HepG2 (cell line): ENCODE results near the gene MGAT4D. TPM values are rescaled to one million over a fixed set of nuclear protein-coding genes. Genes with fewer than 3 reads are reported as not detected.
"Not testable (repeated sequence)": the region's sequence is repeated elsewhere in the genome, so short reads cannot be mapped to it uniquely, and the experiment has no call there.

ENCODE experiments used
- ATAC-seq: fragments of 200-7000 bp; cut with Tn5 transposase; 3 replicates; pipeline ENCODE4 v1.9.1; 2020; ENCODE audit warnings: mild to moderate bottlenecking, moderate library complexity
- BruUV-seq: library from RNA; stranded (reverse); fragments of 400-500 nt; replicated peaks from 2 replicates; lab custom pipeline; 2021; lab: Mats Ljungman, UMichigan
- CTCF ChIA-PET: fragments of 300-600 bp; formaldehyde crosslinking; extraction: SDS; loops from one replicate; lab custom pipeline; 2021; ENCODE audit warnings: low total read pairs, inconsistent platforms, low intra/inter-chr PET ratio; lab: Yijun Ruan, JAX
- POLR2A ChIA-PET: fragments of 350-600 bp; sonication (Branson Sonifier 250); formaldehyde crosslinking; loops from one replicate; lab custom pipeline; 2020; ENCODE audit warnings: antibody characterized with exemption, inconsistent platforms; lab: Yijun Ruan, JAX
- DNase-seq: peaks from one replicate; pipeline ENCODE4 v3.0.0-alpha.2; 2015; ENCODE audit warnings: low spot score
- FAIRE-seq: peaks from 3 replicates; lab custom pipeline; 2011; peaks lifted over from hg19 to GRCh38; lab: Jason Lieb, UNC
- H2AFZ ChIP-seq: one replicate; pipeline ENCODE4 v1.6.1; 2011; ENCODE audit warnings: low read length, inconsistent platforms
- H3K27ac ChIP-seq: fragments of 300-600 bp; 3 replicates; pipeline ENCODE4 v1.8.0; 2011; ENCODE audit warnings: mixed run types, mild to moderate bottlenecking, mixed read lengths, low read length, inconsistent platforms; ENCODE audit not compliant: insufficient read depth; ENCODE audit errors: extremely low read length
- H3K27me3 ChIP-seq, 2 experiments: fragments of 200-600 bp in 1 of 2; 2 replicates in 1 of 2; 3 replicates in 1 of 2; pipeline versions ENCODE4 v1.6.0 to v1.8.0; 2011; ENCODE audit warnings: low read length in 2 of 2, mild to moderate bottlenecking in 2 of 2, moderate library complexity in 2 of 2, inconsistent platforms in 1 of 2; ENCODE audit not compliant: insufficient read depth in 2 of 2, control insufficient read depth in 1 of 2
- H3K36me3 ChIP-seq, 2 experiments: fragments of 200-600 bp in 1 of 2; replicated peaks in 1 of 2; 2 replicates in 1 of 2; 3 replicates in 1 of 2; pipeline versions ENCODE4 v1.5.1 to v1.8.0; 2011; ENCODE audit warnings: low read length in 2 of 2, inconsistent platforms in 1 of 2; ENCODE audit not compliant: insufficient read depth in 2 of 2, control insufficient read depth in 1 of 2
- H3K4me1 ChIP-seq: 2 replicates; pipeline ENCODE4 v1.5.1; 2012; ENCODE audit warnings: low read length, inconsistent platforms; ENCODE audit not compliant: insufficient read depth
- H3K4me2 ChIP-seq: 2 replicates; pipeline ENCODE4 v1.6.0; 2011; ENCODE audit warnings: low read depth, low read length, inconsistent platforms
- H3K4me3 ChIP-seq, 3 experiments: fragments of 200-600 bp in 1 of 3; sonication (generic), shearing (Covaris generic) in 1 of 3; replicated peaks in 1 of 3; 2 replicates each; pipeline ENCODE4 v1.5.1; 2011 to 2016; ENCODE audit warnings: low read length in 3 of 3, inconsistent platforms in 2 of 3, low read depth in 2 of 3, mild to moderate bottlenecking in 2 of 3, control low read depth in 1 of 3, mixed read lengths in 1 of 3; ENCODE audit not compliant: insufficient read depth in 1 of 3
- H3K79me2 ChIP-seq: one replicate; pipeline ENCODE4 v1.6.1; 2011; ENCODE audit warnings: low read length, inconsistent platforms; ENCODE audit not compliant: insufficient read depth
- H3K9ac ChIP-seq: 2 replicates; pipeline ENCODE4 v1.6.0; 2011; ENCODE audit warnings: mild to moderate bottlenecking, low read depth, low read length, inconsistent platforms; ENCODE audit not compliant: insufficient read depth
- H3K9me3 ChIP-seq: 2 replicates; pipeline ENCODE4 v1.5.1; 2012; ENCODE audit warnings: mild to moderate bottlenecking, low read length
- H4K20me1 ChIP-seq: 2 replicates; pipeline ENCODE4 v1.6.0; 2011; ENCODE audit warnings: inconsistent platforms, mild to moderate bottlenecking, low read length, moderate library complexity; ENCODE audit not compliant: insufficient read depth
- IRF1 ChIP-seq: sonication (generic); formaldehyde crosslinking; IDR thresholded peaks from 2 replicates; pipeline ENCODE4 v1.4.0; 2020; ENCODE audit warnings: low read depth, mild to moderate bottlenecking, missing genetic modification reagents
- KAT2B ChIP-seq: fragments of 150-350 bp; IDR thresholded peaks from 2 replicates; pipeline ENCODE4 v1.6.1; 2014; ENCODE audit warnings: low read depth, low read length, borderline replicate concordance
- MXD1 ChIP-seq: sonication (generic); formaldehyde crosslinking; IDR thresholded peaks from 2 replicates; pipeline ENCODE4 v1.4.0; 2020; ENCODE audit warnings: mild to moderate bottlenecking, missing genetic modification reagents
- ZNF33B ChIP-seq: sonication (generic); formaldehyde crosslinking; IDR thresholded peaks from 2 replicates; pipeline ENCODE4 v1.5.1; 2020; ENCODE audit warnings: mild to moderate bottlenecking, missing genetic modification reagents
- ZNF44 ChIP-seq: sonication (generic); formaldehyde crosslinking; IDR thresholded peaks from 2 replicates; pipeline ENCODE4 v1.5.1; 2020; ENCODE audit warnings: mild to moderate bottlenecking, missing genetic modification reagents
- ZNF782 ChIP-seq: sonication (generic); formaldehyde crosslinking; IDR thresholded peaks from 2 replicates; pipeline ENCODE4 v1.4.0; 2020; ENCODE audit warnings: missing genetic modification reagents, mild to moderate bottlenecking, borderline replicate concordance
- WGBS: methylation state at CpG from one replicate; pipeline ENCODE4 v1.1.6; 2017; ENCODE audit warnings: low lambda C conversion rate; 5-methylcytosine and 5-hydroxymethylcytosine counted together
- in situ Hi-C: cut with HindIII; loops from 2 replicates; pipeline ENCODE4 v1.10.0; 2017; ENCODE audit warnings: low pct_unique_long_range_greater_than_20kb; ENCODE audit not compliant: extremely low pct_ligation_motif_present
- intact Hi-C: fragments of 100-400 bp; cut with micrococcal nuclease; formaldehyde crosslinking; loops from one replicate; pipeline ENCODE4 v1.10.0; 2022; ENCODE audit not compliant: unreplicated experiment
- polyA plus RNA-seq, 8 experiments: library from polyadenylated mRNA; depleted of rRNA in 3 of 8; stranded (reverse) in 7 of 8; unstranded in 1 of 8; fragments of >200 nt; fragmentation: Illumina TruSeq in 4 of 8; extraction: Trizol in 4 of 8; gene quantifications; 2 replicates each; pipeline versions ENCODE4 v1.2.1 to v1.2.3, GENCODE V29; 2011 to 2016; ENCODE audit warnings: low read depth in 4 of 8, missing spikeins in 1 of 8, mixed read lengths in 1 of 8; ENCODE audit not compliant: insufficient read depth in 1 of 8
- total RNA-seq, 5 experiments: library from RNA; depleted of rRNA; stranded (reverse); fragments of >200 nt; fragmentation: Illumina TruSeq; extraction: Trizol; gene quantifications; 2 replicates each; pipeline ENCODE4 v1.2.3, GENCODE V29; 2016; ENCODE audit warnings: low read depth in 1 of 5

MGAT4D gene
- total and polyA plus RNA-seq, 2 of the 13 experiments (the other 11 are each of a cell fraction or from before 2014, with no cell fraction given), result not detected

GRCh38 chr4:140515423-140515822, 17.3 kb upstream of the MGAT4D start:
- 0% methylated on average over 1 of the region's 1 CpG for WGBS
- Histone ChIP-seq H3K36me3 (no peaks in the 10 kb centered on the region), H3K27me3 (no peaks in the 10 kb centered on the region), H4K20me1 (no peaks in the 10 kb centered on the region), H3K9me3 (no peaks in the 10 kb centered on the region), H3K4me1 (no peaks in the 10 kb centered on the region), H3K4me2 (no peak overlapping the region), H2AFZ (no peak overlapping the region), H3K79me2 (no peaks in the 10 kb centered on the region), H3K27ac (no peak overlapping the region), H3K4me3 (no peak overlapping the region), H3K9ac (no peak overlapping the region)
- FAIRE-seq, result no peak
- intact Hi-C loops (no loop called here), in situ Hi-C loops (no loop called here)
- POLR2A ChIA-PET, result no interaction called here
- no TSS peak for BruUV-seq
- DNase-seq, result no peak
- ATAC-seq, result no peak
- TF ChIP-seq ZNF44, result no peak
- TF ChIP-seq ZNF782 (CRISPR knock-in tag), result no peak
- TF ChIP-seq IRF1 (CRISPR knock-in tag), result no peak
- TF ChIP-seq KAT2B, result no peak
- no peak for TF ChIP-seq ZNF33B
- TF ChIP-seq MXD1 (CRISPR knock-in tag), result no peak
- CTCF ChIA-PET, result no interaction called here

- H3K4me3 ChIP-seq, H3K79me2 ChIP-seq, H3K27ac ChIP-seq, H4K20me1 ChIP-seq, POLR2A ChIA-PET, H3K4me1 ChIP-seq, DNase-seq, BruUV-seq, FAIRE-seq, in situ Hi-C loops, intact Hi-C loops, H3K4me2 ChIP-seq, H2AFZ ChIP-seq, H3K9me3 ChIP-seq, H3K36me3 ChIP-seq, CTCF ChIA-PET, H3K27me3 ChIP-seq, ATAC-seq, H3K9ac ChIP-seq: not testable (repeated sequence)
- WGBS, result 71% methylated on average over 5 of the region's 5 CpGs
Observed at GRCh38 chr4:140513765-140514164, 15.7 kb upstream of the MGAT4D start.
